NCI-H1417 (cell line): ENCODE results near the gene FAM124A.
"Not testable (repeated sequence)": the region's sequence is repeated elsewhere in the genome, so short reads cannot be mapped to it uniquely, and the experiment has no call there.

Source experiments
- DNase-seq, 3 experiments: peaks; one replicate each; lab custom pipeline; 2025; lab: John Stamatoyannopoulos, UW

The FAM124A gene

GRCh38 chr13:51269039-51269438 lies 46.8 kb downstream of the FAM124A start:
- no peak for DNase-seq

GRCh38 chr13:51270623-51271415 lies 48.6 kb downstream of the FAM124A start:
- no peak for DNase-seq

- no peak for DNase-seq
Observed at GRCh38 chr13:51271528-51272085, 49.4 kb downstream of the FAM124A start.

- no peak for DNase-seq
Observed at GRCh38 chr13:51275101-51275500, 52.9 kb downstream of the FAM124A start.

GRCh38 chr13:51276636-51277035 lies 54.4 kb downstream of the FAM124A start:
- no peak for DNase-seq

- no peak for DNase-seq
Observed at GRCh38 chr13:51277928-51278327, 55.7 kb downstream of the FAM124A start.

GRCh38 chr13:51278426-51279130 lies 56.4 kb downstream of the FAM124A start:
- DNase-seq: peak in 2 of 3 experiments; percentile 28 to 64

GRCh38 chr13:51280379-51280940 lies 58.3 kb downstream of the FAM124A start:
- DNase-seq: no peak

- DNase-seq: peak in 1 of 3 experiments; percentile 23
Observed at GRCh38 chr13:51282322-51282721, 60.1 kb downstream of the FAM124A start.

GRCh38 chr13:51282923-51283322 lies 60.7 kb downstream of the FAM124A start:
- not testable (repeated sequence) for DNase-seq

- DNase-seq: no peak
Observed at GRCh38 chr13:51283371-51283770, 61.2 kb downstream of the FAM124A start.

- DNase-seq: peak in 1 of 3 experiments; percentile 14
Observed at GRCh38 chr13:51284339-51284738, 62.1 kb downstream of the FAM124A start.

GRCh38 chr13:51286135-51287002 lies 64.2 kb downstream of the FAM124A start:
- DNase-seq: peak; percentile 77 to 88 (median 84)

- no peak for DNase-seq
Observed at GRCh38 chr13:51287758-51288157, 65.6 kb downstream of the FAM124A start.

- not testable (repeated sequence) for DNase-seq
Observed at GRCh38 chr13:51288254-51288653, 66.1 kb downstream of the FAM124A start.

- DNase-seq: no peak
Observed at GRCh38 chr13:51291341-51291740, 69.1 kb downstream of the FAM124A start.

- DNase-seq: no peak
Observed at GRCh38 chr13:51292000-51292565, 69.9 kb downstream of the FAM124A start.

GRCh38 chr13:51297556-51297955 lies 75.4 kb downstream of the FAM124A start:
- DNase-seq: peak in 1 of 3 experiments; percentile 39

GRCh38 chr13:51298812-51299211 lies 76.6 kb downstream of the FAM124A start:
- DNase-seq: no peak

- peak in 2 of 3 experiments; percentile 10 to 60 for DNase-seq
Observed at GRCh38 chr13:51303063-51303552, 80.9 kb downstream of the FAM124A start.

GRCh38 chr13:51303882-51304281 lies 81.7 kb downstream of the FAM124A start:
- DNase-seq: no peak
